ENCODE measurements around the gene EMC9. TPM values are rescaled to one million over a fixed set of nuclear protein-coding genes. Genes with fewer than 3 reads are reported as not detected.

EMC9 gene
- 10 to 100 TPM; 19.1 to 30.8 (median 26.9) TPM for polyA plus RNA-seq (ENCODE audit: insufficient read length in 10 of 10)
- long read RNA-seq, donor 1, partial matches to known transcripts: 16 of 26 reads
- long read RNA-seq, donor 1, other reads (novel, unspliced or antisense): 0 of 26 reads
- long read RNA-seq, donor 2, transcript EMC9-202 (5 exons, 953 nt): minor isoform, 5 of 206 reads
- long read RNA-seq, donor 2, transcript EMC9-203 (1 exons, 565 nt): major isoform, 7 of 206 reads
- long read RNA-seq, donor 2, partial matches to known transcripts: 109 of 206 reads
- long read RNA-seq, donor 2, other reads (novel, unspliced or antisense): 78 of 206 reads
- long read RNA-seq, donor 3, partial matches to known transcripts: 0 of 2 reads
- long read RNA-seq, donor 3, other reads (novel, unspliced or antisense): 0 of 2 reads
- long read RNA-seq, donor 4, partial matches to known transcripts: 12 of 22 reads
- long read RNA-seq, donor 4, other reads (novel, unspliced or antisense): 0 of 22 reads
- long read RNA-seq, donor 5, transcript EMC9-201 (6 exons, 835 nt): major isoform, 7 of 22 reads
- long read RNA-seq, donor 5, transcript EMC9-202 (5 exons, 953 nt): minor isoform, 5 of 22 reads
- long read RNA-seq, donor 5, partial matches to known transcripts: 9 of 22 reads
- long read RNA-seq, donor 5, other reads (novel, unspliced or antisense): 0 of 22 reads
- long read RNA-seq, donor 6, transcript EMC9-201 (6 exons, 835 nt): minor isoform, 5 of 36 reads
- long read RNA-seq, donor 6, transcript EMC9-203 (1 exons, 565 nt): major isoform, 14 of 36 reads
- long read RNA-seq, donor 6, partial matches to known transcripts: 11 of 36 reads
- long read RNA-seq, donor 6, other reads (novel, unspliced or antisense): 0 of 36 reads
- long read RNA-seq, donor 7, transcript EMC9-201 (6 exons, 835 nt): major isoform, 5 of 21 reads
- long read RNA-seq, donor 7, partial matches to known transcripts: 8 of 21 reads
- long read RNA-seq, donor 7, other reads (novel, unspliced or antisense): 0 of 21 reads
- long read RNA-seq, donor 8, partial matches to known transcripts: 14 of 22 reads
- long read RNA-seq, donor 8, other reads (novel, unspliced or antisense): 0 of 22 reads
- long read RNA-seq, donor 9, partial matches to known transcripts: 0 of 2 reads
- long read RNA-seq, donor 9, other reads (novel, unspliced or antisense): 0 of 2 reads

GRCh38 chr14:24141097-24141880 lies at the start of gene EMC9:
Gene EMC9, minus strand, starts transcription at chr14:24141591. Its CDS starts 287 bp downstream, at chr14:24141304.
- peak; percentile 99 to 100 (median 100) for DNase-seq

GRCh38 chr14:24190416-24190815 lies 49.0 kb upstream of the EMC9 start:
- DNase-seq: no peak

GRCh38 chr14:24189460-24189859 lies 48.1 kb upstream of the EMC9 start:
- DNase-seq: no peak

- no peak for DNase-seq
These were observed 47.6 kb upstream of the EMC9 start for GRCh38 chr14:24189059-24189375.

- DNase-seq: peak; percentile 97 to 98 (median 97)
These were observed 47.1 kb upstream of the EMC9 start, which contains the start of gene IPO4 for GRCh38 chr14:24188251-24189058. Gene IPO4, minus strand, starts transcription at chr14:24188816. Its CDS starts 29 bp downstream, at chr14:24188787.

- no peak for DNase-seq
These were observed 46.1 kb upstream of the EMC9 start for GRCh38 chr14:24187539-24187915.

- DNase-seq: no peak
These were observed 45.6 kb upstream of the EMC9 start for GRCh38 chr14:24186831-24187538.

GRCh38 chr14:24185741-24186140 lies 44.4 kb upstream of the EMC9 start:
- DNase-seq: no peak

GRCh38 chr14:24185026-24185425 lies 43.6 kb upstream of the EMC9 start:
- no peak for DNase-seq

GRCh38 chr14:24184104-24184970 lies 42.9 kb upstream of the EMC9 start:
- DNase-seq: no peak

GRCh38 chr14:24183014-24183481 lies 41.7 kb upstream of the EMC9 start:
- no peak for DNase-seq

- no peak for DNase-seq
These were observed 40.9 kb upstream of the EMC9 start for GRCh38 chr14:24182110-24182882.

- no peak for DNase-seq
These were observed 40.1 kb upstream of the EMC9 start for GRCh38 chr14:24181371-24182077.

GRCh38 chr14:24179961-24180796 lies 38.8 kb upstream of the EMC9 start:
- peak in 1 of 3 donors; percentile 65 for DNase-seq

GRCh38 chr14:24179294-24179960 lies 38.0 kb upstream of the EMC9 start:
- DNase-seq: no peak
